NCI-H1417 (cell line): ENCODE measurements around the gene DRGX.

Experiments used
- DNase-seq, 3 experiments: peaks; one replicate each; lab custom pipeline; 2025; lab: John Stamatoyannopoulos, UW

The DRGX gene

DNA sequence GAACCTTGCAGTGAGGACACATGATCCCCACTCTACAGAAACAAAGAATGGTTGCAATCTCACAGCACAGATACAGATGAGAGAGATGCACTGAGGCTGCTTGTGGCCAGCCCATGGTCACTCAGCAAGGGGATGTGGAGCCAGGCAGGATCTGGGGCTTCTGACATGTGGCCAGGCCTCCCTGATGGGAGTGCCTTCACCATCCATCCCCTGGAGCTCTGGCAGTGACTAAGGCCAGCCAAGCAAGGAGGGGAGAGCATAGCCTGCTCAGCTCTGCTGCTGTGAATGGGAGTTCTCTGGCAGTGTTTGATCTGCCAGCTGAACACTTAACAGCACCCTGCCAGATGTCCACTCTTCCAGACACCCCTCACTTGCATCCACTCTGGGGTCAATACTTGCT is 77.1 kb downstream of the DRGX start:
- no peak for DNase-seq

DNA sequence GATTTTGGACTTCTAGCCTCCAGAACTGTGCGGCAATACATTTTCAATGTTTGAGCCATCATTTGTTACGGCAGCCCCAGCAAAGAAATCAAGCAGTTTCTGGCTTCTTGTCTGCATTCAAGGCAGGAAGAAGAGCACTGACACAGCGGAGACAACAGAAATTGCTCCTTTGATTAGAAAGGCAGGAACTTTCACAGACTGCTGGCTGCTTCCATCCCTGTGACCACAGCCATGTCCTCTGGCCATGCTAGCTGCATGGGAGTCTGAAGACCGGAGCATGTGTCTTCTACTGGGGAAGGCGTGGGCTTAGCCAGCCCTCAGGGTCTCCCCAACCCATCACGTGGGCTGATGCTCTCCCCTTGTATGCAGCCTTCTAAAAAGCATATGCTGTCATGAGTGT is 77.9 kb downstream of the DRGX start:
- DNase-seq = no peak

DNA sequence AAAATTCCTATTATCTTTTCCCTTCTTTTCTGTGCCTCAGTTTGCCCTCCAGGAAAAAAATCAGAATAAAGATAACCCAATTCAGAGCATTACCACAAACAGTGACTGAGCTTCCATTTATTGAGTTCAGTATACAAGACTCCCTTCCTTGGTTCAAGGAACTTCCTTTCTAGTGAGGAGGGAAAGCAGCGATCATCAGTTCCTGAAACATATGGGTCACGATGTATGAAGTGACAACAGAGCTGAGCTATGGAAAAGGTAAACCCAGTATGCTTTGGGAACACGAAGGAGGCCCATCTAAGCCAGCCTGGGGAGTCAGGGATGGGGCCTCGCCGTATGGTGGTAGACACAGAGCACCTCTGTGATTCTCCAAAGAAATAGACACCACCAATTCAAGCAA is 81.1 kb downstream of the DRGX start:
- DNase-seq = no peak
